B cell (primary cell): ENCODE data around the gene CLDN2.

Experiments used
- EZH2 ChIP-seq: IDR thresholded peaks from 2 replicates; pipeline ENCODE4 v1.6.1; 2012; ENCODE audit warnings: borderline replicate concordance, low read depth, mild to moderate bottlenecking, moderate library complexity, low read length; ENCODE audit not compliant: insufficient read depth, poor library complexity, severe bottlenecking
- TF ChIP-seq, protein P1 (sequence below): fragments of 200-600 bp; IDR thresholded peaks from one replicate; pipeline ENCODE4 v1.8.0; 2022; ENCODE audit warnings: antibody characterized with exemption, mild to moderate bottlenecking

- TF ChIP-seq, protein P1, sequence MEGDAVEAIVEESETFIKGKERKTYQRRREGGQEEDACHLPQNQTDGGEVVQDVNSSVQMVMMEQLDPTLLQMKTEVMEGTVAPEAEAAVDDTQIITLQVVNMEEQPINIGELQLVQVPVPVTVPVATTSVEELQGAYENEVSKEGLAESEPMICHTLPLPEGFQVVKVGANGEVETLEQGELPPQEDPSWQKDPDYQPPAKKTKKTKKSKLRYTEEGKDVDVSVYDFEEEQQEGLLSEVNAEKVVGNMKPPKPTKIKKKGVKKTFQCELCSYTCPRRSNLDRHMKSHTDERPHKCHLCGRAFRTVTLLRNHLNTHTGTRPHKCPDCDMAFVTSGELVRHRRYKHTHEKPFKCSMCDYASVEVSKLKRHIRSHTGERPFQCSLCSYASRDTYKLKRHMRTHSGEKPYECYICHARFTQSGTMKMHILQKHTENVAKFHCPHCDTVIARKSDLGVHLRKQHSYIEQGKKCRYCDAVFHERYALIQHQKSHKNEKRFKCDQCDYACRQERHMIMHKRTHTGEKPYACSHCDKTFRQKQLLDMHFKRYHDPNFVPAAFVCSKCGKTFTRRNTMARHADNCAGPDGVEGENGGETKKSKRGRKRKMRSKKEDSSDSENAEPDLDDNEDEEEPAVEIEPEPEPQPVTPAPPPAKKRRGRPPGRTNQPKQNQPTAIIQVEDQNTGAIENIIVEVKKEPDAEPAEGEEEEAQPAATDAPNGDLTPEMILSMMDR: no peak
- TF ChIP-seq EZH2: no peak
Observed at GRCh38 chrX:106903291-106903824, 16.8 kb upstream of the CLDN2 start, which contains the start of gene RIPPLY1.
